HepG2 (cell line): Measurements from ENCODE around the gene UQCC5. TPM values are rescaled to one million over a fixed set of nuclear protein-coding genes. Genes with fewer than 3 reads are reported as not detected.

Source experiments
- BRCA1 ChIP-seq: sonication (generic); formaldehyde crosslinking; IDR thresholded peaks from 2 replicates; pipeline ENCODE4 v1.4.0; 2020; ENCODE audit warnings: missing genetic modification reagents
- DPF2 ChIP-seq: sonication (generic); formaldehyde crosslinking; IDR thresholded peaks from 2 replicates; pipeline ENCODE4 v1.4.0; 2020; ENCODE audit warnings: mild to moderate bottlenecking, low read depth, missing genetic modification reagents, borderline replicate concordance
- EED ChIP-seq: sonication (generic); formaldehyde crosslinking; IDR thresholded peaks from 2 replicates; pipeline ENCODE4 v1.5.0; 2020; ENCODE audit warnings: mild to moderate bottlenecking, missing genetic modification reagents
- ETV5 ChIP-seq: IDR thresholded peaks from 2 replicates; pipeline ENCODE4 v1.6.1; 2018; ENCODE audit warnings: missing biosample characterization, missing genetic modification reagents, inconsistent platforms, borderline replicate concordance
- FOXO4 ChIP-seq: sonication (generic); formaldehyde crosslinking; conservative IDR thresholded peaks from 2 replicates; pipeline ENCODE4 v1.8.1; 2023; ENCODE audit warnings: missing genetic modification reagents
- GLI4 ChIP-seq: sonication (generic); formaldehyde crosslinking; IDR thresholded peaks from 2 replicates; pipeline ENCODE4 v1.5.1; 2020; ENCODE audit warnings: missing genetic modification reagents, mild to moderate bottlenecking, moderate library complexity, borderline replicate concordance
- GPN1 ChIP-seq: sonication (generic); formaldehyde crosslinking; IDR thresholded peaks from 2 replicates; pipeline ENCODE4 v1.5.1; 2020; ENCODE audit warnings: missing genetic modification reagents, borderline replicate concordance
- KLF16 ChIP-seq, 2 experiments: sonication (generic) in 1 of 2; formaldehyde crosslinking in 1 of 2; IDR thresholded peaks; 2 replicates each; pipeline versions ENCODE4 v1.6.1 to v1.8.0; 2016 to 2023; ENCODE audit warnings: missing genetic modification reagents in 2 of 2, missing compliant biosample characterization in 1 of 2
- MEF2D ChIP-seq: sonication (generic); formaldehyde crosslinking; IDR thresholded peaks from 2 replicates; pipeline ENCODE4 v1.5.1; 2020; ENCODE audit warnings: mild to moderate bottlenecking, missing genetic modification reagents
- MTF2 ChIP-seq: sonication (generic); formaldehyde crosslinking; IDR thresholded peaks from 2 replicates; pipeline ENCODE4 v1.5.0; 2020; ENCODE audit warnings: missing genetic modification reagents, borderline replicate concordance
- NFATC3 ChIP-seq: sonication (generic); formaldehyde crosslinking; IDR thresholded peaks from 2 replicates; pipeline ENCODE4 v1.5.1; 2020; ENCODE audit warnings: mild to moderate bottlenecking, missing genetic modification reagents
- RAD51 ChIP-seq: fragments of 450-650 bp; IDR thresholded peaks from 2 replicates; pipeline ENCODE4 v1.6.1; 2016; ENCODE audit warnings: borderline replicate concordance
- SIN3B ChIP-seq: fragments of 150-350 bp; IDR thresholded peaks from 2 replicates; pipeline ENCODE4 v1.6.1; 2014; ENCODE audit warnings: low read length
- SP1 ChIP-seq, 2 experiments: fragments of 450-650 bp in 1 of 2; sonication (generic) in 1 of 2; formaldehyde crosslinking in 1 of 2; IDR thresholded peaks; 2 replicates each; pipeline versions ENCODE4 v1.4.0 to v1.6.1; 2016 to 2020; ENCODE audit warnings: missing genetic modification reagents in 1 of 2
- STAT5B ChIP-seq: sonication (generic); formaldehyde crosslinking; IDR thresholded peaks from 2 replicates; pipeline ENCODE4 v1.4.0; 2020; ENCODE audit warnings: missing genetic modification reagents
- TCF7L2 ChIP-seq: IDR thresholded peaks from 2 replicates; pipeline ENCODE4 v1.6.1; 2011; ENCODE audit warnings: mild to moderate bottlenecking, low read depth, low read length, moderate library complexity
- TIGD3 ChIP-seq: sonication (generic); formaldehyde crosslinking; IDR thresholded peaks from 2 replicates; pipeline ENCODE4 v1.5.1; 2020; ENCODE audit warnings: mild to moderate bottlenecking, missing genetic modification reagents, borderline replicate concordance
- ZIK1 ChIP-seq: sonication (generic); formaldehyde crosslinking; IDR thresholded peaks from 2 replicates; pipeline ENCODE4 v1.5.0; 2020; ENCODE audit warnings: mild to moderate bottlenecking, low read depth, missing genetic modification reagents, borderline replicate concordance
- ZNF639 ChIP-seq: conservative IDR thresholded peaks from 2 replicates; pipeline ENCODE4 v1.6.1; 2018; ENCODE audit warnings: missing genetic modification reagents
- polyA plus RNA-seq, 8 experiments: library from polyadenylated mRNA; depleted of rRNA in 3 of 8; stranded (reverse) in 7 of 8; unstranded in 1 of 8; fragments of >200 nt; fragmentation: Illumina TruSeq in 4 of 8; extraction: Trizol in 4 of 8; gene quantifications; 2 replicates each; pipeline versions ENCODE4 v1.2.1 to v1.2.3, GENCODE V29; 2011 to 2016; ENCODE audit warnings: low read depth in 4 of 8, missing spikeins in 1 of 8, mixed read lengths in 1 of 8; ENCODE audit not compliant: insufficient read depth in 1 of 8
- total RNA-seq, 5 experiments: library from RNA; depleted of rRNA; stranded (reverse); fragments of >200 nt; fragmentation: Illumina TruSeq; extraction: Trizol; gene quantifications; 2 replicates each; pipeline ENCODE4 v1.2.3, GENCODE V29; 2016; ENCODE audit warnings: low read depth in 1 of 5
- TF ChIP-seq, protein P1 (sequence below): sonication (generic); formaldehyde crosslinking; IDR thresholded peaks from 2 replicates; pipeline ENCODE4 v1.4.0; 2020; ENCODE audit warnings: missing genetic modification reagents, borderline replicate concordance
- TF ChIP-seq, protein P2 (sequence below): sonication (generic); formaldehyde crosslinking; IDR thresholded peaks from 2 replicates; pipeline ENCODE4 v1.4.0; 2020; ENCODE audit warnings: missing genetic modification reagents

The UQCC5 gene
- total and polyA plus RNA-seq, 2 of the 13 experiments (the other 11 are each of a cell fraction or from before 2014, with no cell fraction given), result 15.4 to 29.5 TPM

DNA sequence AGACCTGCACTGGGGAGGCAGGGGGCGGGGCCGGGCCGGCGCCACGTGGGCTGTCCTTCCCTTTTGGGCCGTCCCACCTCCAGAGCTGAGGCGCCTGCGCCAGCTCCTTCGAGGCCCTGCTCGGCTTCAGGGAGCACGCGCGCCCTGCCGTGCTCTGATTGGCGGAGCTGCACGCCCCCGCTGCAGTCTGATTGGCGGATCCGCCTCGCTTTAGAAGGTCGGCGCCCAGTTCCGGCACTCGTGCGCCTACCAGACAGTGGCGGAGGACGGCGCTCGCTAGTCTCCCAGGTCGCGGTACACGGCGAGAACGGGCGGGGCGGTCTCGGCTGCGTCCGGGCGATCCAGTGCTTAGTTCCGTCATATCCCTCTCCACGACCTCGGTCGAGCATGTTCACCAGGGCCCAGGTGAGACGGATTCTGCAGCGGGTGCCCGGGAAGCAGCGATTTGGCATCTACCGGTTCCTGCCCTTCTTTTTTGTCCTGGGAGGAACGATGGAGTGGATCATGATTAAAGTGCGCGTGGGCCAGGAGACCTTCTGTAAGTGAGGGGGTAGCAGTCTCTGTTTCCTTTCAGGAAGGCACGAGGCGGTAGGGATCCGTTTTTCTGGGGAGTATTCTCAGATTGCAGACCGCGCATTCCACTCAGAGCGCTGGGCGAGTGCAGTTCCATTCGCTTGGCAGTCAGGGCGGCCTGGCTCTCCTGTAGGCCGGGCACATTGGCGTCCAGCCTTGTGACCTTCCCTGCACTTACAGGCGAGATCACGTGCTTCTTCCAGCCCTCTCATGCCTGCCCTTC is at the start of gene UQCC5 (continued):
- TF ChIP-seq TIGD3 (CRISPR knock-in tag) (no peak), FOXO4 (no peak), MTF2 (no peak), STAT5B (0 out of 2 replicates have a peak, but pooled peaks have one; percentile 42), ETV5 (peak; percentile 90), NFATC3 (CRISPR knock-in tag) (0 out of 2 replicates have a peak, but pooled peaks have one; percentile 78), MEF2D (CRISPR knock-in tag) (peak; percentile 84), BRCA1 (CRISPR knock-in tag) (no peak; the same call in 1 of the 2 replicates), SP1 (IDR thresholded peaks at IDR 0.05) (no peak), SP1 (CRISPR knock-in tag; IDR thresholded peaks at IDR 0.05) (peak; percentile 68), EED (CRISPR knock-in tag) (peak; percentile 90), ZIK1 (CRISPR knock-in tag) (peak; percentile 88), RAD51 (peak; percentile 51; the same call in 1 of the 2 replicates), SIN3B (no peak), GPN1 (CRISPR knock-in tag) (no peak), TCF7L2 (no peak), KLF16 (CRISPR knock-in tag; IDR thresholded peaks at IDR 0.05) (peak in 1 of 2 experiments; percentile 94; a peak in 2 of 4 replicates), ZNF639 (CRISPR knock-in tag) (no peak; the same call in 1 of the 2 replicates), GLI4 (CRISPR knock-in tag) (no peak), DPF2 (CRISPR knock-in tag) (no peak)
- TF ChIP-seq, protein P1, sequence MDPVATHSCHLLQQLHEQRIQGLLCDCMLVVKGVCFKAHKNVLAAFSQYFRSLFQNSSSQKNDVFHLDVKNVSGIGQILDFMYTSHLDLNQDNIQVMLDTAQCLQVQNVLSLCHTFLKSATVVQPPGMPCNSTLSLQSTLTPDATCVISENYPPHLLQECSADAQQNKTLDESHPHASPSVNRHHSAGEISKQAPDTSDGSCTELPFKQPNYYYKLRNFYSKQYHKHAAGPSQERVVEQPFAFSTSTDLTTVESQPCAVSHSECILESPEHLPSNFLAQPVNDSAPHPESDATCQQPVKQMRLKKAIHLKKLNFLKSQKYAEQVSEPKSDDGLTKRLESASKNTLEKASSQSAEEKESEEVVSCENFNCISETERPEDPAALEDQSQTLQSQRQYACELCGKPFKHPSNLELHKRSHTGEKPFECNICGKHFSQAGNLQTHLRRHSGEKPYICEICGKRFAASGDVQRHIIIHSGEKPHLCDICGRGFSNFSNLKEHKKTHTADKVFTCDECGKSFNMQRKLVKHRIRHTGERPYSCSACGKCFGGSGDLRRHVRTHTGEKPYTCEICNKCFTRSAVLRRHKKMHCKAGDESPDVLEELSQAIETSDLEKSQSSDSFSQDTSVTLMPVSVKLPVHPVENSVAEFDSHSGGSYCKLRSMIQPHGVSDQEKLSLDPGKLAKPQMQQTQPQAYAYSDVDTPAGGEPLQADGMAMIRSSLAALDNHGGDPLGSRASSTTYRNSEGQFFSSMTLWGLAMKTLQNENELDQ (CRISPR knock-in tag), result no peak
- TF ChIP-seq, protein P2, sequence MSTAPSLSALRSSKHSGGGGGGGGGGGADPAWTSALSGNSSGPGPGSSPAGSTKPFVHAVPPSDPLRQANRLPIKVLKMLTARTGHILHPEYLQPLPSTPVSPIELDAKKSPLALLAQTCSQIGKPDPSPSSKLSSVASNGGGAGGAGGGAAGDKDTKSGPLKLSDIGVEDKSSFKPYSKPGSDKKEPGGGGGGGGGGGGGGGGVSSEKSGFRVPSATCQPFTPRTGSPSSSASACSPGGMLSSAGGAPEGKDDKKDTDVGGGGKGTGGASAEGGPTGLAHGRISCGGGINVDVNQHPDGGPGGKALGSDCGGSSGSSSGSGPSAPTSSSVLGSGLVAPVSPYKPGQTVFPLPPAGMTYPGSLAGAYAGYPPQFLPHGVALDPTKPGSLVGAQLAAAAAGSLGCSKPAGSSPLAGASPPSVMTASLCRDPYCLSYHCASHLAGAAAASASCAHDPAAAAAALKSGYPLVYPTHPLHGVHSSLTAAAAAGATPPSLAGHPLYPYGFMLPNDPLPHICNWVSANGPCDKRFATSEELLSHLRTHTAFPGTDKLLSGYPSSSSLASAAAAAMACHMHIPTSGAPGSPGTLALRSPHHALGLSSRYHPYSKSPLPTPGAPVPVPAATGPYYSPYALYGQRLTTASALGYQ, result peak; percentile 71
